ENCODE measurements around the gene MED19.

DNA sequence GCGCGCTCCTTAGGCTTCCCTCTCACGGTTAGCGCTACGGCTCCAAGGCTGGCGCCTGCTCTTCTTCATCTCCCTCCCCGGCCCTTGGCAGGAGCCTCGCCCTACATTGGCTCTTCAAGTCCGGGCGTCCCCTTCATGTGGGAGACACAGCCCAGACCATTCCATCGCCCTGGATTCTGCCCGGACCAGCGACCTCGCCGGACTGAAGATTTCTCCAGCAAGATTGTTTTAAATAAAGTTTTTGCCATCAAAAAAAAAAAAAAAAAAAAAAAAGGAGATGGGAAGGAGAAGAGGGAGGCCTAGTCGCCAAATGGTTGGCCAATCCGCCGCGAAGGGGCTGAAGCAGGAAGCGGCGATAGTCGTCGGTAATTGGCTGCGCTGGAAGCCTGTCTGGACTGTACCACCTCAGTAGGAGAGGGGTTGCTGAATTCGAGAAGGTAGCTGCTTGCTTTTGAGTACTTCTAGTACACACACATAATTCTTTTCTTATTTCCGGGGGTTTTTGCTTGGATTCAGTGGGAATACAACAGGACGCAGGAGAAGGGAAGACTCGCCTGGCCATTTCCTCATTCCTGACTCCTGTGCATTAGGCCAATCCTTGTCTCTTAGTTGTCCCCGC lies 44.8 kb downstream of the MED19 start:
- TF ChIP-seq EZH2phosphoT487 (conservative IDR thresholded peaks at IDR 0.05; ENCODE audit: low read length), result no peak
- TF ChIP-seq, protein P1, sequence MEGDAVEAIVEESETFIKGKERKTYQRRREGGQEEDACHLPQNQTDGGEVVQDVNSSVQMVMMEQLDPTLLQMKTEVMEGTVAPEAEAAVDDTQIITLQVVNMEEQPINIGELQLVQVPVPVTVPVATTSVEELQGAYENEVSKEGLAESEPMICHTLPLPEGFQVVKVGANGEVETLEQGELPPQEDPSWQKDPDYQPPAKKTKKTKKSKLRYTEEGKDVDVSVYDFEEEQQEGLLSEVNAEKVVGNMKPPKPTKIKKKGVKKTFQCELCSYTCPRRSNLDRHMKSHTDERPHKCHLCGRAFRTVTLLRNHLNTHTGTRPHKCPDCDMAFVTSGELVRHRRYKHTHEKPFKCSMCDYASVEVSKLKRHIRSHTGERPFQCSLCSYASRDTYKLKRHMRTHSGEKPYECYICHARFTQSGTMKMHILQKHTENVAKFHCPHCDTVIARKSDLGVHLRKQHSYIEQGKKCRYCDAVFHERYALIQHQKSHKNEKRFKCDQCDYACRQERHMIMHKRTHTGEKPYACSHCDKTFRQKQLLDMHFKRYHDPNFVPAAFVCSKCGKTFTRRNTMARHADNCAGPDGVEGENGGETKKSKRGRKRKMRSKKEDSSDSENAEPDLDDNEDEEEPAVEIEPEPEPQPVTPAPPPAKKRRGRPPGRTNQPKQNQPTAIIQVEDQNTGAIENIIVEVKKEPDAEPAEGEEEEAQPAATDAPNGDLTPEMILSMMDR (IDR thresholded peaks at IDR 0.05; ENCODE audit: insufficient read depth, low read length, poor library complexity, severe bottlenecking), result no peak

Data from SU-DHL-6 (cell line).